Ishikawa (cell line): Measurements from ENCODE around the gene HTD2.

Experiments used
- CEBPB ChIP-seq: IDR thresholded peaks from 2 replicates; pipeline ENCODE4 v1.6.1; 2012
- CREB1 ChIP-seq: IDR thresholded peaks from 2 replicates; pipeline ENCODE4 v1.6.1; 2012; ENCODE audit warnings: low read depth
- EGR1 ChIP-seq: IDR thresholded peaks from 2 replicates; pipeline ENCODE4 v1.6.1; 2012
- EP300 ChIP-seq: IDR thresholded peaks from 2 replicates; pipeline ENCODE4 v1.6.1; 2012; ENCODE audit warnings: borderline replicate concordance
- FOXM1 ChIP-seq: IDR thresholded peaks from 2 replicates; pipeline ENCODE4 v1.6.1; 2012; ENCODE audit warnings: low read depth, borderline replicate concordance
- NFIC ChIP-seq: IDR thresholded peaks from 2 replicates; pipeline ENCODE4 v1.6.1; 2012
- RAD21 ChIP-seq: IDR thresholded peaks from 2 replicates; pipeline ENCODE4 v1.6.1; 2012; ENCODE audit warnings: low read depth
- TAF1 ChIP-seq: IDR thresholded peaks from 2 replicates; pipeline ENCODE4 v1.6.1; 2012; ENCODE audit warnings: low read depth, mild to moderate bottlenecking
- TCF12 ChIP-seq: IDR thresholded peaks from 2 replicates; pipeline ENCODE4 v1.6.1; 2012; ENCODE audit warnings: low read depth
- TEAD4 ChIP-seq: IDR thresholded peaks from 2 replicates; pipeline ENCODE4 v1.6.1; 2012
- YY1 ChIP-seq: IDR thresholded peaks from 2 replicates; pipeline ENCODE4 v1.6.1; 2012; ENCODE audit warnings: low read depth
- ZBTB7A ChIP-seq: IDR thresholded peaks from 2 replicates; pipeline ENCODE4 v1.6.1; 2012; ENCODE audit warnings: low read depth
- TF ChIP-seq, protein P1 (sequence below): IDR thresholded peaks from 2 replicates; pipeline ENCODE4 v1.6.1; 2012
- TF ChIP-seq, protein P2 (sequence below): IDR thresholded peaks from 2 replicates; pipeline ENCODE4 v1.6.1; 2012
- TF ChIP-seq, protein P3 (sequence below): IDR thresholded peaks from 2 replicates; pipeline ENCODE4 v1.6.1; 2012; ENCODE audit warnings: low read depth, mild to moderate bottlenecking

The HTD2 gene

GRCh38 chr3:58329150-58329921 lies 23.0 kb downstream of the HTD2 start:
- TF ChIP-seq YY1 (no peak), NFIC (no peak), CEBPB (no peak), RAD21 (no peak), CREB1 (no peak), TCF12 (no peak), ZBTB7A (no peak)
- TF ChIP-seq, protein P1, sequence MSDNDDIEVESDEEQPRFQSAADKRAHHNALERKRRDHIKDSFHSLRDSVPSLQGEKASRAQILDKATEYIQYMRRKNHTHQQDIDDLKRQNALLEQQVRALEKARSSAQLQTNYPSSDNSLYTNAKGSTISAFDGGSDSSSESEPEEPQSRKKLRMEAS = no peak
- TF ChIP-seq, protein P2, sequence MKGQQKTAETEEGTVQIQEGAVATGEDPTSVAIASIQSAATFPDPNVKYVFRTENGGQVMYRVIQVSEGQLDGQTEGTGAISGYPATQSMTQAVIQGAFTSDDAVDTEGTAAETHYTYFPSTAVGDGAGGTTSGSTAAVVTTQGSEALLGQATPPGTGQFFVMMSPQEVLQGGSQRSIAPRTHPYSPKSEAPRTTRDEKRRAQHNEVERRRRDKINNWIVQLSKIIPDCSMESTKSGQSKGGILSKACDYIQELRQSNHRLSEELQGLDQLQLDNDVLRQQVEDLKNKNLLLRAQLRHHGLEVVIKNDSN = no peak

DNA sequence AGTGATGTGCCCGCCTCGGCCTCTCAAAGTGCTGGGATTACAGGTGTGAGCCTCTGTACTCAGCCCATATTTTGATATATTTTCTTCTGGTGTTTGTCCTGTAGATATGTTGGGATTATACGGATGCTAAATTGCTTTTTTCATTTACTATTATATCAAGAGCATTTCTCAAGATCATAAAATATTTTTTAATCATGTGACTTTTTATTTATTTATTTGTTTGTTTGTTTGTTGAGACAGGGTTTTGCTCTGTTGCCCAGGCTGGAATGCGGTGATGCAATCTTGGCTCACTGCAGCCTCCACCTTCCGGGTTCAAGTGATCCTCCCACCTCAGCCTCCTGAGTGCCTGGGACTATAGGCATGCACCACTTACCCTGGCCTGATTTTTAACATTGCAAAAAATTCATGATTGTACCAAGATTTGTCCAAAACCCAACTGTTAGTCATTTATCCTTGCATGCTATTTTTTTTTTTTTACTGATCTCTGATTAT lies 23.6 kb downstream of the HTD2 start:
- TF ChIP-seq TAF1 (no peak), CEBPB (no peak), CREB1 (no peak), EGR1 (no peak), YY1 (no peak), TCF12 (no peak), TEAD4 (no peak)
- TF ChIP-seq, protein P3, sequence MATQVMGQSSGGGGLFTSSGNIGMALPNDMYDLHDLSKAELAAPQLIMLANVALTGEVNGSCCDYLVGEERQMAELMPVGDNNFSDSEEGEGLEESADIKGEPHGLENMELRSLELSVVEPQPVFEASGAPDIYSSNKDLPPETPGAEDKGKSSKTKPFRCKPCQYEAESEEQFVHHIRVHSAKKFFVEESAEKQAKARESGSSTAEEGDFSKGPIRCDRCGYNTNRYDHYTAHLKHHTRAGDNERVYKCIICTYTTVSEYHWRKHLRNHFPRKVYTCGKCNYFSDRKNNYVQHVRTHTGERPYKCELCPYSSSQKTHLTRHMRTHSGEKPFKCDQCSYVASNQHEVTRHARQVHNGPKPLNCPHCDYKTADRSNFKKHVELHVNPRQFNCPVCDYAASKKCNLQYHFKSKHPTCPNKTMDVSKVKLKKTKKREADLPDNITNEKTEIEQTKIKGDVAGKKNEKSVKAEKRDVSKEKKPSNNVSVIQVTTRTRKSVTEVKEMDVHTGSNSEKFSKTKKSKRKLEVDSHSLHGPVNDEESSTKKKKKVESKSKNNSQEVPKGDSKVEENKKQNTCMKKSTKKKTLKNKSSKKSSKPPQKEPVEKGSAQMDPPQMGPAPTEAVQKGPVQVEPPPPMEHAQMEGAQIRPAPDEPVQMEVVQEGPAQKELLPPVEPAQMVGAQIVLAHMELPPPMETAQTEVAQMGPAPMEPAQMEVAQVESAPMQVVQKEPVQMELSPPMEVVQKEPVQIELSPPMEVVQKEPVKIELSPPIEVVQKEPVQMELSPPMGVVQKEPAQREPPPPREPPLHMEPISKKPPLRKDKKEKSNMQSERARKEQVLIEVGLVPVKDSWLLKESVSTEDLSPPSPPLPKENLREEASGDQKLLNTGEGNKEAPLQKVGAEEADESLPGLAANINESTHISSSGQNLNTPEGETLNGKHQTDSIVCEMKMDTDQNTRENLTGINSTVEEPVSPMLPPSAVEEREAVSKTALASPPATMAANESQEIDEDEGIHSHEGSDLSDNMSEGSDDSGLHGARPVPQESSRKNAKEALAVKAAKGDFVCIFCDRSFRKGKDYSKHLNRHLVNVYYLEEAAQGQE = no peak

DNA sequence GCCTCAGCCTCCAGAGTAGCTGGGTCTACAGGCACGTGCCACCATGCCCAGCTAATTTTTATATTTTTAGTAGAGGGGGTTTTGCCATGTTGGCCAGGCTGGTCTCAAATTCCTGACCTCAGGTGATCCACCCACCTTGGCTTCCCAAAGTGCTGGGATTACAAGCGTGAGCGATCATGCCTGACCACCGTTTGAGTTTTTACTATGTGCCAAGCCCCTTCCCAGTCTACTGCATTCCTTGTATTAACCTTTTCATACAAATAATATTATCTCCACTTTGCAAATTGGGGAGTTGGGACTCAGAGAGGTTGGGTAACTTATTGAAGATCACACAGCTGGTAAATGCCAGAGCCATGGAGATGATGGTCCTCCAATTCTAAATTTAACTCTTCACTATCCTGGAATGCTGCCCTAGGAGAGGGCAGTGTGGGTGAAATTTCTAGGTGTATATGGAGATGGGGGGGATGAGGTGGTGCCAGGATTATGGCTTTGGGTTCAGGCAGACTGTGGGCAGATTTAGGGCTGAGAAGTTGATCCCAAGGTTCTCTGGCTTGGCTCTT lies 25.4 kb downstream of the HTD2 start:
- peak; percentile 55; the same call in 1 of the 2 replicates for TF ChIP-seq NFIC
- TF ChIP-seq FOXM1 = no peak
- peak; percentile 56; the same call in 1 of the 2 replicates for TF ChIP-seq TCF12
- no peak for TF ChIP-seq CREB1
- TF ChIP-seq ZBTB7A = no peak
- TF ChIP-seq, protein P3 = no peak
- TF ChIP-seq, protein P1 = no peak
- peak; percentile 49; the same call in 1 of the 2 replicates for TF ChIP-seq EGR1
- no peak for TF ChIP-seq TAF1
- no peak for TF ChIP-seq YY1
- TF ChIP-seq CEBPB = no peak
- TF ChIP-seq TEAD4 = peak; percentile 68
- TF ChIP-seq EP300 = peak; percentile 14; the same call in 1 of the 2 replicates

- TF ChIP-seq, protein P2 = peak; percentile 39; the same call in 1 of the 2 replicates
- TF ChIP-seq EGR1 (no peak), NFIC (no peak; the same call in 1 of the 2 replicates), EP300 (0 out of 2 replicates have a peak, but pooled peaks have one; percentile 6), TEAD4 (peak; percentile 57), TCF12 (no peak; the same call in 1 of the 2 replicates), TAF1 (no peak), YY1 (no peak; the same call in 1 of the 2 replicates), CREB1 (no peak), RAD21 (peak; percentile 15; the same call in 1 of the 2 replicates), CEBPB (no peak), ZBTB7A (0 out of 2 replicates have a peak, but pooled peaks have one; percentile 32), FOXM1 (no peak)
- TF ChIP-seq, protein P3 = no peak
- TF ChIP-seq, protein P1 = peak; percentile 82
Observed at GRCh38 chr3:58332575-58333188, 26.4 kb downstream of the HTD2 start, which contains the start of gene PXK. TSS of gene PXK (plus strand) at chr3:58332892. CDS start at chr3:58332989, 97 bp downstream.
